HG03135 (cell line): Measurements from ENCODE around the gene CSTF2.

Experiments used
- ATAC-seq: cut with Tn5 transposase; IDR thresholded peaks from one replicate; pipeline ENCODE4 v1.9.1; 2021; ENCODE audit warnings: mild to moderate bottlenecking, moderate library complexity; ENCODE audit not compliant: unreplicated experiment

The CSTF2 gene

GRCh38 chrX:100871594-100872560 lies 51.7 kb downstream of the CSTF2 start:
- no peak for ATAC-seq

GRCh38 chrX:100874325-100874724 lies 54.1 kb downstream of the CSTF2 start, which contains the start of gene NOX1:
NOX1 (minus strand) TSS chrX:100874359; CDS start chrX:100874139, 220 bp downstream.
- no peak for ATAC-seq

- no peak for ATAC-seq
These were observed 60.2 kb downstream of the CSTF2 start for GRCh38 chrX:100880368-100880767.

GRCh38 chrX:100883654-100884053 lies 63.5 kb downstream of the CSTF2 start:
- no peak for ATAC-seq
